ENCODE data around the gene UQCC3.
A peak's percentile ranks its signal among the peaks of the same experiment; 100 is the strongest.

Gene UQCC3

GRCh38 chr11:62705413-62705812, 33.9 kb downstream of the UQCC3 start:
- peak overlapping the region; percentile 80 for H3K4me3 ChIP-seq (ENCODE audit: low read length)
- DNase-seq (ENCODE audit: low read depth) = no peak
- TF ChIP-seq CTCF (conservative IDR thresholded peaks at IDR 0.05; ENCODE audit: low read length) = no peak; the same call in 1 of the 2 replicates

- TF ChIP-seq CTCF (conservative IDR thresholded peaks at IDR 0.05; ENCODE audit: low read length) = no peak
- peak; percentile 92 for DNase-seq (ENCODE audit: low read depth)
- peak overlapping the region; percentile 80 for H3K4me3 ChIP-seq (ENCODE audit: low read length)
Measured at GRCh38 chr11:62705880-62706849, 34.7 kb downstream of the UQCC3 start.

GRCh38 chr11:62706850-62707247, 35.4 kb downstream of the UQCC3 start:
- no peak overlapping the region; the same call in 1 of the 2 replicates for H3K4me3 ChIP-seq (ENCODE audit: low read length)
- no peak for DNase-seq (ENCODE audit: low read depth)
- TF ChIP-seq CTCF (conservative IDR thresholded peaks at IDR 0.05; ENCODE audit: low read length) = no peak

GRCh38 chr11:62707277-62707861, 35.9 kb downstream of the UQCC3 start, which contains the start of the genes BSCL2 and GNG3:
BSCL2 (minus strand) TSS chr11:62707424; CDS start chr11:62707195, 229 bp downstream.
GNG3 (plus strand) TSS chr11:62707676; CDS start chr11:62708296, 620 bp downstream.
- TF ChIP-seq CTCF (conservative IDR thresholded peaks at IDR 0.05; ENCODE audit: low read length) = no peak
- DNase-seq (ENCODE audit: low read depth) = no peak
- H3K4me3 ChIP-seq (ENCODE audit: low read length) = peak within 1 kb of the TSS; percentile 55

- TF ChIP-seq CTCF (conservative IDR thresholded peaks at IDR 0.05; ENCODE audit: low read length) = no peak
- DNase-seq (ENCODE audit: low read depth) = no peak
- H3K4me3 ChIP-seq (ENCODE audit: low read length) = no peak overlapping the region
Measured at GRCh38 chr11:62708392-62708791, 36.9 kb downstream of the UQCC3 start.

GRCh38 chr11:62708793-62709192, 37.3 kb downstream of the UQCC3 start:
- H3K4me3 ChIP-seq (ENCODE audit: low read length) = peak overlapping the region; percentile 71
- TF ChIP-seq CTCF (conservative IDR thresholded peaks at IDR 0.05; ENCODE audit: low read length) = no peak
- no peak for DNase-seq (ENCODE audit: low read depth)

Data from AG10803 (cell line).